ENCODE results near the gene ACTL7A. TPM values are rescaled to one million over a fixed set of nuclear protein-coding genes. Genes with fewer than 3 reads are reported as not detected.
"Not testable (repeated sequence)": the region's sequence is repeated elsewhere in the genome, so short reads cannot be mapped to it uniquely, and the experiment has no call there.

Gene ACTL7A
- total RNA-seq, 6 experiments from 2014 or later = not detected

GRCh38 chr9:108837530-108837929 is 24.5 kb upstream of the ACTL7A start:
- 51% methylated on average over 3 of the region's 4 CpGs for WGBS (ENCODE audit: insufficient coverage, low coverage, low lambda C conversion rate, missing lambda C conversion rate)
- Histone ChIP-seq H3K4me3 (no peak overlapping the region), H3K27me3 (no peaks in the 10 kb centered on the region), H3K36me3 (no peaks in the 10 kb centered on the region), H3K4me1 (no peaks in the 10 kb centered on the region), H3K27ac (no peak overlapping the region), H3K9me3 (no peaks in the 10 kb centered on the region)
- DNase-seq (no peak), ATAC-seq (no peak)
- intact Hi-C loops (cut with DNase I) = no loop called here
- TF ChIP-seq CTCF (IDR thresholded peaks at IDR 0.05) (no peak), POLR2A (IDR thresholded peaks at IDR 0.05) (no peak)

DNA sequence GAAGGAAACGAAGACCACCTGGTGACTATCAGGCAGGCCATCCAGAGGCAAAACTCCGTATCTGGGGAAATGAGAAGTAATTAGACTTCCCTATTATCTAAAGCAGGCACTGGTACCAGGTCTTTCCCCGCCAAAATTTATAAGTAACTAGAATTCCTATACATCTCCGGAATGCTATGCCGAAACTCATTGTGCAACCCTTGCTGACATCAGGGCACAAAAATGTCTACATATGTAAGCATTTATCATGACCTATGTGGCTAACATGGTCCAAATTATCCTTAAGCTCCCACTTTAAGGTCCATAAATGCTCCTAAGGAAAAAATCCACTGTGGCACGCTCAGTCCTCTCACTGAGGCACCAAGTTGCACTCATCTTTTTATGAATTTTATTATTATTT is 24.0 kb upstream of the ACTL7A start:
- Histone ChIP-seq H3K4me3 (no peak overlapping the region), H3K27ac (no peak overlapping the region), H3K9me3 (no peaks in the 10 kb centered on the region), H3K27me3 (no peaks in the 10 kb centered on the region), H3K4me1 (no peaks in the 10 kb centered on the region), H3K36me3 (no peaks in the 10 kb centered on the region)
- WGBS (ENCODE audit: insufficient coverage, low coverage, low lambda C conversion rate, missing lambda C conversion rate) = 76% methylated on average over 6 of the region's 6 CpGs
- no peak for DNase-seq
- TF ChIP-seq CTCF (IDR thresholded peaks at IDR 0.05) = no peak
- TF ChIP-seq POLR2A (IDR thresholded peaks at IDR 0.05) = no peak
- no peak for ATAC-seq
- intact Hi-C loops (cut with DNase I) = no loop called here

- intact Hi-C loops (cut with DNase I); DNase-seq; H3K36me3 ChIP-seq; H3K4me1 ChIP-seq; H3K27ac ChIP-seq; H3K4me3 ChIP-seq; ATAC-seq; H3K9me3 ChIP-seq; H3K27me3 ChIP-seq: not testable (repeated sequence)
- WGBS (ENCODE audit: insufficient coverage, low coverage, low lambda C conversion rate, missing lambda C conversion rate) = 62% methylated on average over 4 of the region's 5 CpGs
These were observed 22.5 kb upstream of the ACTL7A start for GRCh38 chr9:108839561-108839960.

GRCh38 chr9:108842610-108843295 is 19.3 kb upstream of the ACTL7A start:
- Histone ChIP-seq H3K27ac (no peak overlapping the region), H3K9me3 (no peaks in the 10 kb centered on the region), H3K4me3 (no peak overlapping the region), H3K4me1 (no peaks in the 10 kb centered on the region), H3K27me3 (no peaks in the 10 kb centered on the region), H3K36me3 (no peaks in the 10 kb centered on the region)
- ATAC-seq (no peak), DNase-seq (no peak)
- 61% methylated on average over 9 of the region's 16 CpGs for WGBS (ENCODE audit: insufficient coverage, low coverage, low lambda C conversion rate, missing lambda C conversion rate)
- intact Hi-C loops (cut with DNase I) = no loop called here
- TF ChIP-seq CTCF (IDR thresholded peaks at IDR 0.05) (no peak), POLR2A (IDR thresholded peaks at IDR 0.05) (no peak)

- Histone ChIP-seq H3K9me3 (no peaks in the 10 kb centered on the region), H3K4me3 (no peak overlapping the region), H3K27me3 (no peaks in the 10 kb centered on the region), H3K4me1 (no peaks in the 10 kb centered on the region), H3K27ac (no peak overlapping the region), H3K36me3 (no peaks in the 10 kb centered on the region)
- 59% methylated on average over 2 of the region's 2 CpGs for WGBS (ENCODE audit: insufficient coverage, low coverage, low lambda C conversion rate, missing lambda C conversion rate)
- DNase-seq = no peak
- TF ChIP-seq POLR2A (IDR thresholded peaks at IDR 0.05) (no peak), CTCF (IDR thresholded peaks at IDR 0.05) (no peak)
- ATAC-seq = no peak
- intact Hi-C loops (cut with DNase I) = no loop called here
These were observed 17.7 kb upstream of the ACTL7A start for GRCh38 chr9:108844391-108844790.
